Measurements from ENCODE around the gene PLCZ1.

GRCh38 chr12:18643681-18644080 is 94.1 kb downstream of the PLCZ1 start:
- no peak for TF ChIP-seq CTCF (IDR thresholded peaks at IDR 0.05)
- peak in 1 of 3 donors; percentile 39 for TF ChIP-seq POLR2AphosphoS5 (IDR thresholded peaks at IDR 0.05)

All from stomach (tissue), 4 donors.